Chondrocyte (in vitro differentiated cells): Measurements from ENCODE around the gene DBH. TPM values are rescaled to one million over a fixed set of nuclear protein-coding genes. Genes with fewer than 3 reads are reported as not detected.

ENCODE experiments used
- DNase-seq: peaks from one replicate; pipeline ENCODE4 v3.0.0; 2021; ENCODE audit warnings: mixed read lengths, low spot score
- H3K27ac Mint-ChIP-seq: one replicate; pipeline ENCODE4 v1.8.0; 2021; ENCODE audit warnings: mild to moderate bottlenecking, moderate library complexity, mixed read lengths; ENCODE audit not compliant: unreplicated experiment
- H3K27me3 Mint-ChIP-seq: 2 replicates; pipeline ENCODE4 v1.8.0; 2021; ENCODE audit warnings: low read depth, mixed read lengths
- H3K36me3 Mint-ChIP-seq: 2 replicates; pipeline ENCODE4 v1.8.0; 2021; ENCODE audit warnings: low read depth, mixed read lengths
- H3K4me1 Mint-ChIP-seq: 2 replicates; pipeline ENCODE4 v1.8.0; 2021; ENCODE audit warnings: low read depth, mild to moderate bottlenecking, mixed read lengths
- H3K4me3 Mint-ChIP-seq: one replicate; pipeline ENCODE4 v1.8.0; 2021; ENCODE audit warnings: mild to moderate bottlenecking, moderate library complexity, mixed read lengths; ENCODE audit not compliant: unreplicated experiment
- H3K9me3 Mint-ChIP-seq: 2 replicates; pipeline ENCODE4 v1.8.0; 2021; ENCODE audit warnings: low read depth, mixed read lengths
- total RNA-seq: library from RNA; stranded (reverse); gene quantifications from 3 replicates; pipeline ENCODE4 v1.2.1, GENCODE V29; 2021
- TF ChIP-seq, protein P1 (sequence below): fragments of 200-600 bp; sonication (generic); IDR thresholded peaks from 2 replicates; pipeline ENCODE4 v1.5.0; 2021; ENCODE audit warnings: antibody characterized with exemption, mild to moderate bottlenecking, moderate library complexity

Gene DBH
- total RNA-seq, 1 donor from 2014 or later: not detected

GRCh38 chr9:133591116-133591910 lies 44.9 kb upstream of the DBH start:
- no peak overlapping the region for H3K27ac Mint-ChIP-seq
- TF ChIP-seq, protein P1, sequence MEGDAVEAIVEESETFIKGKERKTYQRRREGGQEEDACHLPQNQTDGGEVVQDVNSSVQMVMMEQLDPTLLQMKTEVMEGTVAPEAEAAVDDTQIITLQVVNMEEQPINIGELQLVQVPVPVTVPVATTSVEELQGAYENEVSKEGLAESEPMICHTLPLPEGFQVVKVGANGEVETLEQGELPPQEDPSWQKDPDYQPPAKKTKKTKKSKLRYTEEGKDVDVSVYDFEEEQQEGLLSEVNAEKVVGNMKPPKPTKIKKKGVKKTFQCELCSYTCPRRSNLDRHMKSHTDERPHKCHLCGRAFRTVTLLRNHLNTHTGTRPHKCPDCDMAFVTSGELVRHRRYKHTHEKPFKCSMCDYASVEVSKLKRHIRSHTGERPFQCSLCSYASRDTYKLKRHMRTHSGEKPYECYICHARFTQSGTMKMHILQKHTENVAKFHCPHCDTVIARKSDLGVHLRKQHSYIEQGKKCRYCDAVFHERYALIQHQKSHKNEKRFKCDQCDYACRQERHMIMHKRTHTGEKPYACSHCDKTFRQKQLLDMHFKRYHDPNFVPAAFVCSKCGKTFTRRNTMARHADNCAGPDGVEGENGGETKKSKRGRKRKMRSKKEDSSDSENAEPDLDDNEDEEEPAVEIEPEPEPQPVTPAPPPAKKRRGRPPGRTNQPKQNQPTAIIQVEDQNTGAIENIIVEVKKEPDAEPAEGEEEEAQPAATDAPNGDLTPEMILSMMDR: no peak
- no peaks in the 10 kb centered on the region for H3K36me3 Mint-ChIP-seq
- peaks cover 5% of the 10 kb centered on the region for H3K9me3 Mint-ChIP-seq
- no peak overlapping the region for H3K4me3 Mint-ChIP-seq
- H3K4me1 Mint-ChIP-seq: no peaks in the 10 kb centered on the region
- DNase-seq: no peak
- H3K27me3 Mint-ChIP-seq: peaks cover 21% of the 10 kb centered on the region

GRCh38 chr9:133591985-133592384 lies 44.2 kb upstream of the DBH start:
- no peaks in the 10 kb centered on the region for H3K4me1 Mint-ChIP-seq
- peaks cover 11% of the 10 kb centered on the region for H3K9me3 Mint-ChIP-seq
- H3K27ac Mint-ChIP-seq: no peak overlapping the region
- no peak overlapping the region for H3K4me3 Mint-ChIP-seq
- no peak for DNase-seq
- TF ChIP-seq, protein P1: no peak
- peaks cover 18% of the 10 kb centered on the region for H3K27me3 Mint-ChIP-seq
- peaks cover 1% of the 10 kb centered on the region for H3K36me3 Mint-ChIP-seq

GRCh38 chr9:133592731-133593409 lies 43.3 kb upstream of the DBH start:
- H3K27ac Mint-ChIP-seq: no peak overlapping the region
- peaks cover 7% of the 10 kb centered on the region for H3K36me3 Mint-ChIP-seq
- TF ChIP-seq, protein P1: peak; percentile 49
- peaks cover 20% of the 10 kb centered on the region for H3K27me3 Mint-ChIP-seq
- H3K4me1 Mint-ChIP-seq: no peaks in the 10 kb centered on the region
- H3K9me3 Mint-ChIP-seq: peaks cover 19% of the 10 kb centered on the region
- DNase-seq: no peak
- H3K4me3 Mint-ChIP-seq: no peak overlapping the region

GRCh38 chr9:133593587-133594253 lies 42.4 kb upstream of the DBH start:
- Mint-ChIP-seq H3K27ac (no peak overlapping the region), H3K4me1 (no peaks in the 10 kb centered on the region), H3K36me3 (peaks cover 7% of the 10 kb centered on the region), H3K4me3 (no peak overlapping the region), H3K9me3 (peaks cover 21% of the 10 kb centered on the region), H3K27me3 (peaks cover 20% of the 10 kb centered on the region)
- TF ChIP-seq, protein P1: no peak
- DNase-seq: no peak

GRCh38 chr9:133594310-133594709 lies 41.9 kb upstream of the DBH start:
- Mint-ChIP-seq H3K36me3 (peaks cover 7% of the 10 kb centered on the region), H3K4me1 (no peaks in the 10 kb centered on the region), H3K27ac (no peak overlapping the region), H3K27me3 (peaks cover 20% of the 10 kb centered on the region), H3K9me3 (peaks cover 21% of the 10 kb centered on the region), H3K4me3 (no peak overlapping the region)
- DNase-seq: no peak
- TF ChIP-seq, protein P1: no peak
